Measurements from ENCODE around the gene GPRASP2. TPM values are rescaled to one million over a fixed set of nuclear protein-coding genes. Genes with fewer than 3 reads are reported as not detected.

The GPRASP2 gene
- total RNA-seq, 2 experiments from 2014 or later: 0.35 to 0.47 TPM

DNA sequence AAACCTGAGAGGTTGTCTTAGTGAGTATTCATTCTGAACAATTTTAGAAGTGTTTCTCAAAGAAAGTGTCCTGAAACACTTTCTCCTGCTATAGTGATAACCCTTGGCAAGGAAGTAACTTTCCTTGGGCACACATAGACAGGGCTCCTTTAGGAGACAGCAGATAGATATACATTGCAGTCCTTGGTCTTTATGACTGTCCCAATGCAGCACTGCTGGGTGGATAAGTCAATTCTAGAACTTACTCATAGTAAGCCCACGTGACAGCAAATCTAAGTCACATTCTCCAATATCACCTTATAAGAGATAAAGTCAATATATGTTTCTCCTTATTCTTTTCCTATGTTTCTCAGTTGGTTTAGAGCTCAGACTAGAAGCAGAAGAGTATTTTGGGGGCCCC is 55.0 kb downstream of the GPRASP2 start:
- H3K4me1 Mint-ChIP-seq: peaks cover 10% of the 10 kb centered on the region
- H3K27ac Mint-ChIP-seq: peak overlapping the region; percentile 25
- no peaks in the 10 kb centered on the region for H3K27me3 Mint-ChIP-seq
- H3K36me3 Mint-ChIP-seq (ENCODE audit: low read depth): peaks cover 2% of the 10 kb centered on the region
- POLR2A ChIA-PET: no interaction called here
- no peak overlapping the region for H3K4me3 Mint-ChIP-seq
- DNase-seq: no peak
- CTCF ChIA-PET: no interaction called here
- H3K9me3 Mint-ChIP-seq: no peaks in the 10 kb centered on the region

Other genes with a start within 250 kb of the GPRASP2 start
- not detected for gene TCP11X2, start 240.6 kb upstream of the GPRASP2 start, total RNA-seq
- gene TMSB15A, start 195.7 kb upstream of the GPRASP2 start, total RNA-seq: under 1 TPM; 0.42 to 0.52 TPM
- 1 to 10 TPM; 4.7 to 5.7 TPM for gene ARMCX5, start 112.9 kb upstream of the GPRASP2 start, total RNA-seq
- 1 to 10 TPM; 1.5 to 1.6 TPM for gene GPRASP1, start 61.0 kb upstream of the GPRASP2 start, total RNA-seq
- 1 to 10 TPM; 1.2 to 1.4 TPM for gene GPRASP3, start 8.3 kb downstream of the GPRASP2 start, total RNA-seq
- under 1 TPM; 0.25 to 0.31 TPM for gene RAB40AL, start 224.8 kb downstream of the GPRASP2 start, total RNA-seq